Fibroblast of skin of left biceps (primary cell): ENCODE data around the gene C8A.

ENCODE experiments used
- DNase-seq, 2 experiments: peaks; one replicate each; pipeline ENCODE4 v3.0.0-alpha.2; 2013; ENCODE audit warnings: low read depth in 2 of 2

C8A gene

DNA sequence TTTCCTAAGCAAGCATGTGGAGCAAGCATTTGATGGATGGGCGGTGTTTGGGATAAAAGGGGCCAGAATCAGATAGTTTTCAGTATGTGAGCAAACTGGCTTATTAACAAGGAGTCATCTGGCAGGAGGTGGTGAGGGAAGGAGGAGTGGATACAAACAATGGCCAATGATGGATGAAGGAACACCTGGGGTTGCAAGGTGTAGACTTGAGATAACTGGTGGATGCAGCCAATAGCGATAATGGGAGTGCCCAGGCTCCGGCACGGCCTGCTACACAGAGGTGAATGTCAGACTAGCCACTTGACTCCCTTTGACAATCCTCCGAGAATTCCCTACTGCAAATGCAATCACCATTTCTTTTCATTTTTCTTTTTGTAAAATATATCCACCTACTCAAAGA, 69.5 kb downstream of the C8A start:
- no peak for DNase-seq

DNA sequence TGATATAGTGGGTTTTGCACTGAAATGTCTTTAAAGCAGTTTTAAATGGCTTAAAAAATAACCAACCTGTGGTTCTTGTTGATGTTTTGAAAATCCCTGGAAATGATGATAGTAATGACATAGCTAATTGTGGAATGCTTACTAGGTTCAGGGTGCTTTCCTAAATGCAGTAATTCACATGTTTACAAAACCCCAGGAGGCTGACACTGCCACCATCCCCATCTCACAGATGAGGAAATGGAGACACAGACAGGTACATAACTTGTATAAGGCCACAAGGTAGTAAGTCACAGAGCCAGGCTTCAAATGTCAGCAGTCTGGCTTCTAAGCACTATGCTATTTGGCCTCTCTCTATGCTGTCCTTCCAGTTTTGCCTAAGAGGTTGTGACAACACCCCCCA, 70.6 kb downstream of the C8A start:
- no peak for DNase-seq

DNA sequence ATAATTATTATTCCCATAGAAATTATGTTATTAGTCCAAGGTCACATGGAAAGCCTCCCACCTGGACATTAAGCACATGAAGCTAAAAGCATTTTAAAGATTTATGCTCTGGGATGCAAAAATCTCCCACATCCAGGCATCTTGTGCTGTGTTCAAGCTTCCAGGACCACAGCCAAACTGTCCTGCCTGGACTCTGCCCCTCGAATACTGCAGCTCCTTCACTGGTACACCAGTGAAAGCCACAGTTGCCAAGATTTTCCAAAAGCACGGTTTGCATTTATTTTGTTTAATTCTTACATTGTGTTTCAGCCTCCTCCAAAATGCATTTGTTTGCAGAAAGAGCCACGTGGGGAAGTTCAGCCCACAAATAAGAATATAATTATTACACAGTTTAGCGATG, 72.6 kb downstream of the C8A start:
- no peak for DNase-seq

DNA sequence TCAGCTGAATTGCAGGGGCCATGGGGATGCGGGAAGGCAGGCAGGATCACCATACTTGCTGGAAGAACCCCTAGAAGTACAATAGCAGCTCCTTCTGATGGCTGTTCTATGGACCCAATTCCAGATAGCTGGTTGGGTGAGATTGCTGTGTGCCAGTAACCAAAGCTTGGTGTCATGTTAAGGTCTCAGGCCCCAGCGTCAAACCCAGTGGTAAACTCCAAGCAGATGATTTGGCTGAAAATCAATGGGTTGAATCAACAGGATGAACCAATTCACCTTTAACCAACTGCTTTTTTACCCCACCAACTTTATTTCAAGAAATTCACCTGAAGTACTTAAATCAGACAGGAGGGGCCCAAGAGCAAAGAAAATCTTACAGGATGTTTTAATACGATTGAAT, 73.4 kb downstream of the C8A start:
- no peak for DNase-seq

DNA sequence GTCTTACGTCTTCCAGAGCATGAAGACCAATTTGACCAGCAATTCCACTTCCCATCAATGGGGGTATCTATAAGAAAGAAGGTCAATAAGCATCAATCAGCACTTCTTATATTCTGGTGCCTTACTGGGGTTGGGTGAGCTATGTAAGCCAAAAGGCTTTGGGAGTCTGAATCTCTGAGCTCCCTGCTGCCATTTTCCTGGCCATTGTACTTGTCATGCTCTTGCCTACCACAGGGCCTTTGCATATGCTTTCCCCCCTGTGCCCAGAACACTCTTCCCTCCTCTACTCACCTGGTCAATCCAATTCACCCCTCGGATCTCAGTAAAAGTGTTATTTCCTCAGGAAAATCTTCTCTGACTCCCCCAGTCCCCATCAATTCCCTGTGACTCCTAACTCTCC, 74.9 kb downstream of the C8A start:
- DNase-seq = no peak

DNA sequence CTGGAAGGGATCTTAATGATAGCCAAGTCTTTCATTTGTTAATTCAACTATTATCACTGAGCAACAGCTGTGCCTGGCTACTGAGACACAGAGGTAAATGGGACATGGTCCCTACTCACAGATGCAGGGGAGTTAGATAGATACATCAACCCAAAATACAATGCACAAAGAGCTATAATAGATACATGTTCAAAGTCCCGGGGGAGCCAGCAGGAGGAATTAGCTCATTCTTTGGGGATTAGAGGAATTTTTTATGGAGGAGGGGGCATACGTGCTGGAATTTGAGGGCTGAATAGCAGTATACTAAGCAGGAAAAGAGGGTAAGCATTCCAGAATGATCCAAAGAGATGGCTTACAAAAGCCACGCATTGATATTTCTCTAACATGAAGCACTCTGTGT, 76.6 kb downstream of the C8A start:
- DNase-seq = peak in 1 of 2 experiments; percentile 28

DNA sequence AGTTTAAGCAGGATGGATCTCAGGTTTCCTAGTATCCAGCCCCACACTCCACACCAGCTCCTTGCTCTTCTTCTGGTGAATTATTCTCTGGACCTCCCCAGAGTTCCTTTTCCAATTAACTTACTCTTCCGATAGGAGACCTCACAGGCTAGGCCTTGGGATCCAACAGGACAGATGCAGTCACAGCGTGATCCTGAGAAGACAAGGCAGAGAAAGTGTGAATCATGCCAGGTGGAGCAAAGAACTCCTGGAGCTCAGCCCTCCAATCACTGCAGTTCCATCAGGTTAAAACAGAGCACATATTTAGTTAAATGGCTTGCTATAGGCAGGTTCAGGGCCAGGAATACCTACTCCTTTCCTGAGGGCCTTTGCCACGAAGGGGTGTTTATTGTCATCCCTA, 77.1 kb downstream of the C8A start:
- DNase-seq = no peak

DNA sequence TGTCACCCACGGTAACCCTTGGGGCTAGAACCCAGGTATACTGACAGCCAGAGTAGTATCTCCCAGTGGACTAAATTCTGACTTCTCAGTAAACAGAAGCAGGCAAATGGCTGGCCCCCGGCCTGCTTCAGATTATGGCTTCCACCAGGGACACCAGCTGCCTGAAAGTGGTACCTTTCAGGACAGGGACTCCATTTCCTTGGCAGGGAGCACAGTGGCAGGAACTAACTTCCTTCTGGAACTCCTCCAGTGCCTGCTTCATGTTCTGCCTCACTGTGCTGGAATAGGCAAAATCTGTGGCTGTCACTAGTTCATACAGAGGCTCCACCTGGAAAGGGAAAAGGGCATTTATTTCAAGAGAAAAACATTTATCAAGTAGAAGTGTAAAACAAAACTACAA, 78.6 kb downstream of the C8A start:
- no peak for DNase-seq

DNA sequence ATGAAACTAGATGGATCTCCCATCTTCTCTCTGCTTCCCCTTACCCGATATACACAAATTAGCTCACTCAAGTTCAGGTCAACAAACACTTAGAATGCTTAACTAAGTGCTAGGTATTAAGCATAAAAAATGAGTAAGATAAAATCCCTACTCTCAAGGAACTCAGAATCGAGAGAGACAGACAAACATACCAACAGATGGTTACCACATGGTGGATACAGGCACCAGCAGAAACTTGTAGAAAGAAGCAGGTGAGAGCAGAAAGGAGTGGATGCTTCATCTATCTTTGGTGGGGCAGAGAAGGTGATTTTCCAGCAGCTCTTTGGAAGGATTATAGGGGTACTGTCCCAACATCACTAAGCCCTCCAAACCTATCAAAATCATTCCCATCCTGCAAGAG, 79.0 kb downstream of the C8A start:
- no peak for DNase-seq

DNA sequence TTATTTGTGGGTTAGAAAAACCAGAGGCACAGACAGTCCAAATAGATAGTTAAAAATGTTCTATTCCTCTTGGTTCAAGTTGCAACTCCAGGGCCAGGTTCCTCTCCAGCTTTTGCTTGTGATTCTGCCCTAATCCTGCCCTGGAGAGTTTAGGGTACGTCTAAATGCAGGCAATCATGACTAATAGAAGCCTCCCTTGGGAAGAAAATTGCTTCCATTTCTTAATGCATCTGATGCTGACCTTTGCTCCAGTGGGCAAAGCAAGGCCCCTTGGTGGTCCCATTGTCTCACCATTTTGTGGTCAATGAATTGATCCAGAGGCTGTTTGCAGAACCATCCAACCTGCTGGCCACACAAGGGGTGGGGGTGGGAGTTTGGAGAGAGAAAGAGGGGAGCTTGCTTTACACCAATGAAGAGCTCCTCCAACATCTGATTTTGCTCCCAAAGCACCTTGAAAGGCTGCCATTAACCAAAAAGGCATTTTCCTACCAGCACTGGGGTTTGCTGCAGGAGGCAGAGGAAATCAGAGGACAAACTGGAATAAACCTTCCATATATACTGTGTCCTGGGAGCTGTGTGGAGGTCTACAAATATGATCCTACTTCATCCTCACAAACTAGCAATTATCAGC, 79.9 kb downstream of the C8A start:
- DNase-seq = peak; percentile 87 to 90

DNA sequence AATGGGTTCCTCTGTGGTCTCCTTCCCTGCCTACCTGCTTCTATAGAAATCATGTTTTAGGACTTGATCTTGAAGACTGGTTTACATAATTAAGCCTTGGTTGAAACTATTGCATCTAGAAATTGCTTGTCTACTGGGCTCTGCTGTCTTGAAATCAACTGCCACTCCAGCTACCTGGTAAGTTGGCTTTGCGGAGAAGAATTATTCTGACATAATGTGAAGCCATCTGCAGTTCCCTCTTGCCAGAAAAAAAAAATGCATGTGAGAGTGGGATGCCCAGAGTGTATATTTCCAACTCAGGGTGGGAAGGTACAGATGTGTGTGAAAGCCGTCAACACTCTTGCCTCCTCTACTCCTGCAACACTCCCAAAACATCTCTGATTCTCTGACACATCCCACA, 84.0 kb downstream of the C8A start:
- DNase-seq = no peak

DNA sequence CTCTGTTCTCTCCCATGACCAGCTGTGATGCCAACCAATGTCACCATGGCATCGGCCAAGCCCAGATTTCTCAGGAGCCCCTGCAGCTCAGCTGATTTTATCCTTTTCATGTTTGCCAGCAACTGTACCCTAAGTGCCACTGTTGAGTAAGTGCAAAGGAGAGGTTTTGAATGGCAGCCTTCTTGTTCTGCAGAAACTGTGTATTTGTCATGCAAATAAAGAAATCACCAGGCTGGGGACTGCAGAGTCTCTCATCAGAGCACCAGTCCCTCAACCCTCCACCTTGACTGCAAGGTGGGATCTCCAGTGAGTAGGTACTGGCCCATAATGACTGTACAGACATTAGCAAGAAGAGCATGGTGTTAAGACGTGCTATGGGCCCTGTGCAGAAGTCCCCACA, 84.6 kb downstream of the C8A start:
- no peak for DNase-seq

DNA sequence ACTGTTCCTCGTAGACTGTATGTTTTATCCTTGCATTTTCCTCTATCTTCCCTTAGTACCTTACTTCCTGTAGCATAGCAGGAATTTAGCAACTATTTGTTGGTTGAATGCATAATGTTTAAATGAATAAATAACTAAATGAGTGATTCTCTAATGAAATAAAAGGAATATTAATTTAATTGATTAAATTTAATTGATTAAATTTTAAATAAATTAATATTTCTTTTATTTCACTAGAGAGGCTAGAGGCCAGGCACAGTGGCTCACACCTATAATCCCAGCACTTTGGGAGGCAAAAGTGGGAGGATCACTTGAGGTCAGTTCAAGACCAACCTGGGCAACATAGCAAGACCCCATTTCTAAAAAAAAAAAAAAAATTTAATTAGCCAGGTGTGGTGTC, 85.4 kb downstream of the C8A start:
- no peak for DNase-seq

DNA sequence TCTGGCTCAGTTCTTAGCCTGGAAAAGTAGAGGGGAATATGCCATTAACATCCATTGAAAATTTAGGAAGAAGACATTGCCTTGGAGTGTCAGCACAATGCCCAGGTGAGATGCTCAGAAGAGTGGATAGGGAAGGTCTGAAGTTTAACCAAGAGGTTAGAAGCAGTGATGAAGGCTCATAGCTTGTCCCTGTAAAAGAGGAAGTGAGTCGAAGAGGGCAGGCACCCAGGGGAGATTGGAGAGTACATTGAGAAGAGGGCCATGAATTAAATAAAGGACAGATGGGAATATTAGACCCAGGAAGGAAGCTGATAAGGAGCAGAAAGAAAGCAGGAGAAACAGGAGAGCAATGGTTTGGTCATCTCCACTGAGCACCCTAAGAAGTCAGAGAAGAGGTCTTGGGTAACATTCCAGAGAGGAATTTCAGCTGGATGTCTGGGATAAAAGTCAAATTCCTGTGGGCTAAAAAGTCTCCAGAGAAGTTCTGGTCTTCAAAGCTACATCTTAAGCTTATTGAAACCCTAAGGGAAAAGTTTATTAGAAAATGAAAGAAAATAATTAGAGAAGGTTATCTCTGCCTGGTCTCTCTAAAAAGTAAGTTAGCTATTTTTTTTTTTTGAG, 93.9 kb downstream of the C8A start:
- peak in 1 of 2 experiments; percentile 30 for DNase-seq

DNA sequence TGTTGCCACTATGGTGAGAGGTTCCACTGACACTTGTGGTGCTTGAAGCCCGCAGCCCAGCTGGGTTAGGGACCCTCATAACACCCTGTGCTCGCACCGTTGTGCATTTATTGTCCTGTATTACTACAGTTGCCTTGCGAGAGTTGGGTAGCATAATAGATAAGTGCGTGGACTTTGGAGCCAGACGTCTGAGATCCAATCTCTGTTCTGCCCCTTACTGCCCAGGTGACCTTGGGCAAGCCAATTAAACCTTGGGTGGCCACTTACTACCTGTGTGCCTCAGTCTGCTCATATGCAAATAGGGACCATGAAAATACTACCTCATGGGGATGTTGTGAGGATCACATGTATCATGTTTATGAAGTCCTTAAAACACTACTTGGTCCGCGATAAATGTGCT, 97.9 kb downstream of the C8A start:
- DNase-seq = no peak

DNA sequence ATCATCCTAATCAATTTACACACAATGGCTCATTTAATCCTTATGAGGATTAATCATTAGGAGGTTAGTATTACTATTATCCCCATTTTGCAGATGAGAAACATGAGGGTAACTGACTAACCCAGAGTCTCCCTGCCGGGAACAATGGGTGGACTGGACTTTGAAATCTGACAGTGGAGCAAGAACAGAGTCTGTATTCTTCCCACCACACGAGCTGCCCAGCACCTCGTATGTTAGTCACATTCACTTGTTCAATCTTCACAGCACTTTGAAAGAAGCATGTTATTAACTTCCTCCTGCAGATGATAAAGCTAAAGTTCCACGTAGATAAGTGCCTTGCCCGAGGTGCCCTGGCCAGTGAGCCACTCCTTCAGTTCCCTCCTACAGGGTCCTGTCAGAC, 98.8 kb downstream of the C8A start:
- DNase-seq = no peak

DNA sequence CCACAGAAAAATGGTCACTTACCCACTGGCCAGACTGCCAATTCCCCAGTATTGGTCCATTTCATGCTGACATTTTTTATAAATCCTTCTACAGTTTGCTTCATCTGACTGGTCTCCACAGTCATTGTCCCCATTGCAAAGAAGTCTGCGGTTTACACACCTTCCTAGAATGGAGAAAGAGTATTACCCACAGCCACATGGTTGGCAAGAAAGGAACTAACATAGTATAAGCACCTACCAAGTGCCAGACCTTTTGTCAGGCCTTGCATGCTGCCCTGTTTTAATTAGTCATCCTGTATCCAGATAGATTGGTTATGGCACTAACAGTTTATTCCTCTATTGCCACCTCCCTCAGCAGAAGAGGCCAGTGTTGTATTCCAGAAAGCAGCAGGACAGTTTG, 100.1 kb downstream of the C8A start:
- DNase-seq = no peak

DNA sequence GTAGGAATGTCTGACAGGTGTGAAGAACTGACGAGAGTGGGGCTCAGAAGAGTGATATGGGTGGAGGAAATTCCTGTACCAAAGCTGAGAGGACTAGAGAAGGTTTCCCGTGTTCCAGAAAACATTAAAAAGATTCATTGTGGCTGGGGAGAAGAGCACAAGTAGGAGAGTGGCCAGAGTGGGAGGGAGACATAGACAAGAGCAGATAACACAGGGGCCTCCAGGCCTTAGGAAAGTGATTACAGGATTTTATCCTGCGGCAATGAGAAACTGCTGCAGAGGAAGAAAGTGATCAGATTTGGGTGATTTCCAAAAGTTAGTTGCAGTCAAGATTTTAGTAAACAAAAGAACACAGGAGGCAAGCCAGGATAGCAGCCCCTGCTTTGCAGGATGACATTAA, 103.3 kb downstream of the C8A start:
- no peak for DNase-seq

DNA sequence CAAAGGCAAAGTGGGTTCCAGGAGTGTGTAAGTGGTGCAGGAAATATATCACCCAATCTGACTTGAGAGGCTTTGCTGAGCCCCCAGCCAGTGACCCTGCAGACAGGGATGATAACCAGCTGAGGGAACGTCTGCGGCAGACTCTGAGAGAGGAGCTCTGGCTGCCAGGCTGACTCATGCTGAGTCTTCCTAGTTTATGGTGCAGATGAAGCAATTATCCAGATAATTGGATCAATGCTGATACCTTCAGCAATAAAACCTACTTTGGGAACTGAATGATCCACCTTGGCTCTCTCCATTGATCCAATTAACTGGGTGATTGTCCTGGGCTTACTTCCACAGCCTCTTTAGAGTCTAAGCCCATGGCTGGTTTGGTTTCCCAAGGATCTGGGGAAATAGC, 103.9 kb downstream of the C8A start:
- peak; percentile 37 to 39 for DNase-seq

DNA sequence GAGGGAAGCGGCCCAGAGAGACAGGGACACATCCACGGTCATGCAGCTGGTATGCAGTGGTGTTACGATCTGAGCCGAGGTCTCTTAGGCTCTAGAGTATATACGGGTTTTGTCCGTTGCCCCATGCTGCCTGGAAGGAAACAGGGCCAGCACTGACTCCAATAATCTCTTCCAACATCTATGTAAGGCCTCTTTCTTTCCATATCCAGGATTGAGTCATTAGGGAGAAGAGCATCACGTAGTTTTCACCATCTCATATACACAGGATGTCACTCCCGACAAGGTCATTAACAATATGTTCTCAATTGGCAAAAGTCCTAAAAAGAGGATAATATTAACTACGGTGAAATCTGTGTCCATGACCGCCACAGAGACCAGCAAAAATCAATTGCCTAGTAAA, 106.8 kb downstream of the C8A start:
- DNase-seq = no peak

DNA sequence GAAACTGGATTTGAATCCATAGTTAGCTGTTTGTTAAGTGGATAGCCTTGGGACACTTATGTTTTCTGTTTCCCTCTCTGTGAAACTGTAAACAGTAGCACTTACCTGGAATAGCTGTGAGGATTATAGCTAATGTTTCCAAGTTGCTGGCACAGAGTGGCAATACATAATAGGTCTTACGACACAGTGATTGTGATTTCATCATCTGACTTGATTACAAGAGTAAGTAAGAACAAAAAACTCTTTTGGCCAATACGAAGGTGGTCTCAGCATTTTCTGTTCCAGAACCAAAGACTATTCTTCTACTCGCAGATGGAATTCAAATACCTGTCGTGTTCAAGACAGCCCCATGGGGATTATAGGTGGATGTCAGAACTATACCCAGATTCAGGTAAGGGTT, 109.1 kb downstream of the C8A start:
- no peak for DNase-seq

DNA sequence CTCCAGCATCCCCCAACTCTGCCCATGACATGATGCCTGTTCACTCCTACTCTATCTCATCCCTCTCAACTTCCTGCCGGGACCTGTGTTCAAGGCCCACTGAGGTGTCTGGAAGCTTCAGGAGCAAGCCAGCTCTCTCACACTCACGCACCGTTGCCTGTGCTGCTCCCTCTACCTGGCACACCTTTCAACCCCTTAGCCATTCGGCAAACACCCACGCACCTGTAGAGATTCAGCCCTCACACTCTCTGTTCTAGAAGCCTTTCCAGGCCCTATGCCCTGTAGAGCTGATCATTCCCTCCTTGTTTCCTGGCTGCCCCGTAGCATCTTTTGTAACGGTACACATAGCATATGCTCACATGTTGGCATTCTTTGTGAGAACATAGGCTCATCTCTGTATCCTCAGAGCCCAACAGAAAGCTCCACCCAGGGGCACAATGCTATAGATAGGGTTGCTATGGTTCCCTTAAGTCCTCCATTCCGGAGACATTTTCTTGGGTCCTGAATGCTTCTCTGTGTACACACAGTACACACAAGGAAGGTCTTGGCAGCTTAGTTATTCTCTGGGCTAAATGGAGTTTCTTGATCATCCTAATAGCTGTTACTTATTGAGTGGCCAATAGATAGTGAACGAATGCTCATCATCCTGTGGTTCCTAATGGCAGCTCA, 109.9 kb downstream of the C8A start:
- no peak for DNase-seq

DNA sequence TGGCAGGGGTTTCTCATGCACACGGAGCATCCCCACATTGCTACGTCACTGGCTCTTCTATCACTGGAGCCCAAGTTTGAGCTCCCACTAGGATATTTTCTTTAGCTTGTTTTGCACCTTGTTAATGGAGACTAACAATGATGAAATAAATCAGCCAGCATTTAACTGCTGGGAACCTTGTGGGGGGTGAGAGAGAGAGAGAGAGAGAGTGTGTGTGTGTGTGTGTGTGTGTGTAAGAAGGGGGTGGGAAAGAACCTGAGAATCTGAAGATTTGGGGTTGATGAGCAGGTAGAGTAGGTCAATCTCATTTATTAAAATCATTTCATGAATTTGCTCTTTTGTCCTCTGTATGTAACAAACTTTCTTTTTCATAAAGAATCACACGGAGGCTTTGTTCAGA, 110.6 kb downstream of the C8A start:
- no peak for DNase-seq
